ENCODE data around the gene CACNA1F.
A peak's percentile ranks its signal among the peaks of the same experiment; 100 is the strongest.

Gene CACNA1F

DNA sequence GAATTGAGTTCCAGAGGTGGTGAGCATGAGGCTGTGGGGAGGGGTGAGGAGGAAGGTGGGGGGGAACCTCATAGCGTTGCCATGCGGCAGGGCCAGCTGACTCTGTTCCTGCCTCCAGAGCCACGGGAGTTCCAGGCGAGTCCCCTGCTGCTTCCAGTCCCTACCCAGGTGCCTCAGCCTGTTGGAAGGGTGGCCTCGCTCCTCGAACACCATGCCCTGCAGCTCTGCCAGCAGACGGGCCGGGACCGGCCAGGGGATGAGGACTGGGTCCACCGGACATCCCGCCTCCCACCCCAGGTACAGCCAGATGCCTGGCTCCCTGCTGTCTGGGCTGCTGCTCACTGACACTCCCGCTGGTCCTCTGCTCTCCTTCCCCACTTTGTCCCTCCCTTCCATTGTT lies 10.0 kb upstream of the CACNA1F start:
- Histone ChIP-seq H3K9me3 (ENCODE audit: control insufficient read depth, low read length) (no peaks in the 10 kb centered on the region), H3K27me3 (replicated peaks; ENCODE audit: control insufficient read depth, insufficient read depth, low read length) (no peaks in the 10 kb centered on the region), H3K4me1 (ENCODE audit: control insufficient read depth, insufficient read depth, low read length) (no peaks in the 10 kb centered on the region), H3K9ac (ENCODE audit: low read length) (no peak overlapping the region), H3K4me3 (ENCODE audit: low read length) (no peak overlapping the region), H3K36me3 (ENCODE audit: control insufficient read depth, insufficient read depth, low read length, severe bottlenecking) (peaks cover 7% of the 10 kb centered on the region)
- DNase-seq (ENCODE audit: low read depth): no peak

GRCh38 chrX:49242545-49243066 lies 9.5 kb upstream of the CACNA1F start:
- no peaks in the 10 kb centered on the region for H3K4me1 ChIP-seq (ENCODE audit: control insufficient read depth, insufficient read depth, low read length)
- H3K36me3 ChIP-seq (ENCODE audit: control insufficient read depth, insufficient read depth, low read length, severe bottlenecking): peaks cover 7% of the 10 kb centered on the region
- H3K4me3 ChIP-seq (ENCODE audit: low read length): no peak overlapping the region
- no peak overlapping the region for H3K9ac ChIP-seq (ENCODE audit: low read length)
- H3K27me3 ChIP-seq (replicated peaks; ENCODE audit: control insufficient read depth, insufficient read depth, low read length): no peaks in the 10 kb centered on the region
- H3K9me3 ChIP-seq (ENCODE audit: control insufficient read depth, low read length): no peaks in the 10 kb centered on the region
- DNase-seq (ENCODE audit: low read depth): no peak

- Histone ChIP-seq H3K9ac (ENCODE audit: low read length) (no peak overlapping the region), H3K4me3 (ENCODE audit: low read length) (no peak overlapping the region), H3K36me3 (ENCODE audit: control insufficient read depth, insufficient read depth, low read length, severe bottlenecking) (peaks cover 4% of the 10 kb centered on the region), H3K9me3 (ENCODE audit: control insufficient read depth, low read length) (no peaks in the 10 kb centered on the region), H3K27me3 (replicated peaks; ENCODE audit: control insufficient read depth, insufficient read depth, low read length) (no peaks in the 10 kb centered on the region), H3K4me1 (ENCODE audit: control insufficient read depth, insufficient read depth, low read length) (peaks cover 2% of the 10 kb centered on the region)
- no peak for DNase-seq (ENCODE audit: low read depth)
Measured at GRCh38 chrX:49238735-49239134, 5.6 kb upstream of the CACNA1F start.

- H3K4me1 ChIP-seq (ENCODE audit: control insufficient read depth, insufficient read depth, low read length): peaks cover 2% of the 10 kb centered on the region
Measured at GRCh38 chrX:49237060-49237459, 3.9 kb upstream of the CACNA1F start.

DNA sequence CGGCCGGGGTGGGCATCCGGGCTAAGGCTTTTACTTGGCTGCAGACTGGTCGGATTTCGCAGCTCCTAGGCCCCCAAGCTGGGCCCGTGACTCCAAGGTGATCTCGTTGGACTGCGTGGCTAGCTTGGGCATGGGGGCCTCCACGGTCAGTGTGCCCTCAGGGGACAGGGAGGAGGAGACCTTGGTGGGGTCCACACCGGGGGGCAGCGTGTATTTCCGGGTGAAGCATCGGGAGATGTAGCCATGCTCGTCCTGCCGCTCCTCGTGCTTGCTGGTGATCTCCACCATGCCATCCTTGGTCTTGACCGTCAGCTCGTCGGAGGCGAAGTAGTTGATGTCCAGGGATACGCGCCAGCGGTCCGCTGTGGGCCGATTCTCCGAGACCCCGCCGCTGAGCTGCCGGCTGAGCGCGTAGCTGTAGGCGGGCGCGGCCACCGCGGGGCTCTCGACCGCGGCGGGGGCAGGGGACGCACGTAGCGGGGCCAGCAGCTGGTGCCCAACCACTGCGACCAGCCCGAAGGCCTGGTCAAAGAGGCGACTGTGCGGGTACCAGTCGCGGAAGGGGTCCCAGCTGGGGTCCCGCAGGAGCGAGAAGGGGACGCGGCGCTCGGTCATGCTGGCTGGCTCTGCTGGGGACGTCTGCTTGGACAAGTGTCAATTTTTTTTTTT lies 881 bp upstream of the CACNA1F start:
- Histone ChIP-seq H3K4me3 (ENCODE audit: low read length) (no peak overlapping the region), H3K36me3 (ENCODE audit: control insufficient read depth, insufficient read depth, low read length, severe bottlenecking) (no peaks in the 10 kb centered on the region), H3K27me3 (replicated peaks; ENCODE audit: control insufficient read depth, insufficient read depth, low read length) (no peaks in the 10 kb centered on the region), H3K9me3 (ENCODE audit: control insufficient read depth, low read length) (no peaks in the 10 kb centered on the region), H3K9ac (ENCODE audit: low read length) (no peak overlapping the region), H3K4me1 (ENCODE audit: control insufficient read depth, insufficient read depth, low read length) (peaks cover 2% of the 10 kb centered on the region)
- no peak for DNase-seq (ENCODE audit: low read depth)

More at GRCh38 chrX:49237060-49237459, 3.9 kb upstream of the CACNA1F start:
- no peak for DNase-seq (ENCODE audit: low read depth)
- no peak overlapping the region for H3K4me3 ChIP-seq (ENCODE audit: low read length)
- H3K9me3 ChIP-seq (ENCODE audit: control insufficient read depth, low read length): no peaks in the 10 kb centered on the region
- H3K36me3 ChIP-seq (ENCODE audit: control insufficient read depth, insufficient read depth, low read length, severe bottlenecking): no peaks in the 10 kb centered on the region
- H3K27me3 ChIP-seq (replicated peaks; ENCODE audit: control insufficient read depth, insufficient read depth, low read length): no peaks in the 10 kb centered on the region
- no peak overlapping the region for H3K9ac ChIP-seq (ENCODE audit: low read length)

GRCh38 chrX:49232525-49232924 lies 615 bp downstream of the CACNA1F start:
- Histone ChIP-seq H3K4me1 (ENCODE audit: control insufficient read depth, insufficient read depth, low read length) (peaks cover 2% of the 10 kb centered on the region), H3K4me3 (ENCODE audit: low read length) (no peak overlapping the region), H3K9me3 (ENCODE audit: control insufficient read depth, low read length) (no peaks in the 10 kb centered on the region), H3K27me3 (replicated peaks; ENCODE audit: control insufficient read depth, insufficient read depth, low read length) (no peaks in the 10 kb centered on the region), H3K9ac (ENCODE audit: low read length) (no peak overlapping the region), H3K36me3 (ENCODE audit: control insufficient read depth, insufficient read depth, low read length, severe bottlenecking) (no peaks in the 10 kb centered on the region)
- no peak for DNase-seq (ENCODE audit: low read depth)

DNA sequence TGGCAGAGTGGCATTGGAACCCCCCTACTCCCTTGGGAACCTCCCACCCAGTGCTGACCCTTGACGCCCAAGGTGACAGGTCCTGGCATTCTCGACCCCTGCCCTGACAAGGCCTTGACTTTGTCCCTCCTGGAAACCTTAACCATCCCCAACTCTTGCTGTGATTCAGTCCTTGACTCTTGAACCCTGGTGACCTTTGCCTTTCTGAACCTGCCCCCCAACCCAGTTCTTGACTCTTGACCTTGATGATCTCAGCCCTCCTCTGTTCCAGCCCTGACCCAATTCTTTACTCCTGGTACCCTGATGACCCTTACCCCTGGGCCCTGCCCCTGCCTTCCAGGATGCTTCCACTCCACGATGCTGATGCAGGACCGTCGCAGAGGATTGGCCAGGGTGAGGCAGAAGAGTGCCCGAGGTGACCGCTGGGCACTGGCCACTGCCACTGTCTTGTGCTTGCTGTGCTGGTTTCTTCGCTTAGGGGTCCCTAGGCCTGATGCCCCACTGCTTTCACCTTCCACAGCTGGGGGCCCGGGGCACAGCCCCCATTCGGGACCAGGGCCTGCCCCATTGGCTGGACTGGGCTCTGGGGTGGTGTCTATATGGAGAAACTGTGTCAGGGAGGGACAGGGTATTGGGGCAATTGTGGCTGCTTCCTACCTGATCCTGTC lies 1.7 kb downstream of the CACNA1F start:
- Histone ChIP-seq H3K9me3 (ENCODE audit: control insufficient read depth, low read length) (no peaks in the 10 kb centered on the region), H3K4me3 (ENCODE audit: low read length) (no peak overlapping the region), H3K9ac (ENCODE audit: low read length) (no peak overlapping the region), H3K27me3 (replicated peaks; ENCODE audit: control insufficient read depth, insufficient read depth, low read length) (peaks cover 7% of the 10 kb centered on the region), H3K36me3 (ENCODE audit: control insufficient read depth, insufficient read depth, low read length, severe bottlenecking) (no peaks in the 10 kb centered on the region), H3K4me1 (ENCODE audit: control insufficient read depth, insufficient read depth, low read length) (peaks cover 2% of the 10 kb centered on the region)
- no peak for DNase-seq (ENCODE audit: low read depth)

- Histone ChIP-seq H3K36me3 (ENCODE audit: control insufficient read depth, insufficient read depth, low read length, severe bottlenecking) (no peaks in the 10 kb centered on the region), H3K4me1 (ENCODE audit: control insufficient read depth, insufficient read depth, low read length) (no peaks in the 10 kb centered on the region), H3K27me3 (replicated peaks; ENCODE audit: control insufficient read depth, insufficient read depth, low read length) (peaks cover 7% of the 10 kb centered on the region), H3K9me3 (ENCODE audit: control insufficient read depth, low read length) (no peaks in the 10 kb centered on the region), H3K4me3 (ENCODE audit: low read length) (peak overlapping the region; percentile 12), H3K9ac (ENCODE audit: low read length) (no peak overlapping the region)
- DNase-seq (ENCODE audit: low read depth): no peak
Measured at GRCh38 chrX:49230500-49231232, 2.5 kb downstream of the CACNA1F start.

DNA sequence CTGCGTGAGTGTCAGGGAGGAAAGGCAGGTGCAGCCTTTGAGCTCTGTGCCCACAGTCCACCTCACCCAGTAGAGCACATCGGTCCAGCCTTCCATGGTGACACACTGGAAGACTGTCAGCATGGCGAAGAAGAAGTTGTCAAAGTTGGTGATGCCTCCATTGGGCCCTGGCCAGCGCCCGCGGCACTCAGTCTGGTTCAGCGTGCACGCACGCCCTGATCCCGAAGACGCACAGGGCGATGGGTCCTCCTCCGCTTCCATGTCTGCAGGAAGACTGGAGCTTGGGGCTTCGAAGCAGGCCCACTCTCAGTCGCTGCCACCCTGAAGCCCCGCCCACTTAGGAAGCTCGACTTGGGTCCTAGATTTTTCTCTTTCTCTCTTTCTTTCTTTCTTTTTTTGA lies 5.0 kb downstream of the CACNA1F start:
- H3K36me3 ChIP-seq (ENCODE audit: control insufficient read depth, insufficient read depth, low read length, severe bottlenecking): no peaks in the 10 kb centered on the region
- H3K9me3 ChIP-seq (ENCODE audit: control insufficient read depth, low read length): no peaks in the 10 kb centered on the region
- peaks cover 24% of the 10 kb centered on the region for H3K27me3 ChIP-seq (replicated peaks; ENCODE audit: control insufficient read depth, insufficient read depth, low read length)
- no peak for DNase-seq (ENCODE audit: low read depth)
- no peak overlapping the region for H3K9ac ChIP-seq (ENCODE audit: low read length)
- no peaks in the 10 kb centered on the region for H3K4me1 ChIP-seq (ENCODE audit: control insufficient read depth, insufficient read depth, low read length)
- no peak overlapping the region for H3K4me3 ChIP-seq (ENCODE audit: low read length)

DNA sequence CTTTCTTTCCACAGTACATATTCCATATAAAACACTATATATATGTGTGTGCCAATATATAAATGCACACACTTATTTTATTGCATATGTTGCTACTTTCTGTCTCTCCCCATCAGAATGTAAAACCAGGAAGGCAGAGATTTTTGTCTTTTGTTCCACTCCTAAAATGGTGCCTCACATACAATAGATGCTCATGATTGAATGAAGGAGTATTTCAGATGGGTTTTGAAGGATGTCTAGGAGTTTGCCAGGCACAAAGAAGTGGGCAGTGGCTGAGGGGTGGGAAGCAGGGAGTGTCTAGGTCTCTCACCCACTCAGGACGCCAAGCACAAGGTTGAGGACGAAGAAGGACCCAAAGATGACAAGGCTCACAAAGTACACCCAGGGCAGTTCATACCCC lies 5.4 kb downstream of the CACNA1F start:
- H3K4me3 ChIP-seq (ENCODE audit: low read length): no peak overlapping the region
- H3K27me3 ChIP-seq (replicated peaks; ENCODE audit: control insufficient read depth, insufficient read depth, low read length): peaks cover 24% of the 10 kb centered on the region
- H3K4me1 ChIP-seq (ENCODE audit: control insufficient read depth, insufficient read depth, low read length): no peaks in the 10 kb centered on the region
- no peaks in the 10 kb centered on the region for H3K9me3 ChIP-seq (ENCODE audit: control insufficient read depth, low read length)
- no peak overlapping the region for H3K9ac ChIP-seq (ENCODE audit: low read length)
- no peak for DNase-seq (ENCODE audit: low read depth)
- no peaks in the 10 kb centered on the region for H3K36me3 ChIP-seq (ENCODE audit: control insufficient read depth, insufficient read depth, low read length, severe bottlenecking)

DNA sequence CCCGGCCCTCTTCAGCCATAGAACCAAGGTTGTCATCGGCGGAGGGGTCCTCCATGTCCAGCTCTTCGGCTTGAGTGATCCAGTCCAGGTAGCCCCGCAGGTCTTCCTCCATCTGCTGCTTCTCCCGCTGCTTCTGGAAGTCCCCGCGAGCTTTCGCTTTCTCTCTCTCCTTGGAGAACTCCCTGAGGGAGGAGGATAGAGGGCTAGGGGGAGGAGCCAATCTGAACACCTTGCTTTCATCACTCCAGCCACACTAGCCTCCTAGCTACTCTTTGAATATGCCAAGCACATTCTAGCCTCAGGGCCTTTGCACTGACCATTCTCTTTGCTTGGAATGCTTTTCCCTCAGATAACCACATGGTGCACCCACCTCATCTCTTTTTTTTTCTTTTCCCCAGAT lies 6.2 kb downstream of the CACNA1F start:
- Histone ChIP-seq H3K9me3 (ENCODE audit: control insufficient read depth, low read length) (no peaks in the 10 kb centered on the region), H3K4me1 (ENCODE audit: control insufficient read depth, insufficient read depth, low read length) (no peaks in the 10 kb centered on the region), H3K27me3 (replicated peaks; ENCODE audit: control insufficient read depth, insufficient read depth, low read length) (peaks cover 24% of the 10 kb centered on the region), H3K9ac (ENCODE audit: low read length) (no peak overlapping the region), H3K36me3 (ENCODE audit: control insufficient read depth, insufficient read depth, low read length, severe bottlenecking) (no peaks in the 10 kb centered on the region), H3K4me3 (ENCODE audit: low read length) (no peak overlapping the region)
- DNase-seq (ENCODE audit: low read depth): no peak

Data from adipocyte (in vitro differentiated cells).